Vagina (tissue), 2 donors: ENCODE results near the gene PCDHB10.
"Not testable (repeated sequence)": the region's sequence is repeated elsewhere in the genome, so short reads cannot be mapped to it uniquely, and the experiment has no call there.

Source experiments
- CTCF ChIP-seq, 3 experiments: fragments of 450-650 bp in 2 of 3; fragments of 200-600 bp in 1 of 3; sonication (generic) in 1 of 3; IDR thresholded peaks; one replicate each; pipeline ENCODE4 v1.5.1; 2017 to 2019; ENCODE audit warnings: antibody characterized with exemption in 3 of 3, mild to moderate bottlenecking in 2 of 3, moderate library complexity in 2 of 3
- POLR2A ChIP-seq, 2 donors: fragments of 450-650 bp; IDR thresholded peaks; one replicate each; pipeline ENCODE4 v1.6.1; 2017; ENCODE audit warnings: antibody characterized with exemption in 2 of 2, mild to moderate bottlenecking in 2 of 2, moderate library complexity in 2 of 2

GRCh38 chr5:141188682-141189081 is 3.5 kb upstream of the PCDHB10 start:
- not testable (repeated sequence) for TF ChIP-seq POLR2A, CTCF (IDR thresholded peaks at IDR 0.05)
